NOMO-1 (cell line): Measurements from ENCODE around the gene SAV1.

Experiments
- DNase-seq, 2 experiments: peaks; one replicate each; lab custom pipeline; 2025; ENCODE audit not compliant: unreplicated experiment in 2 of 2; lab: John Stamatoyannopoulos, UW

SAV1 gene

GRCh38 chr14:50610465-50610864, 57.6 kb downstream of the SAV1 start:
- no peak for DNase-seq

GRCh38 chr14:50608302-50608851, 59.7 kb downstream of the SAV1 start:
- DNase-seq, result no peak

GRCh38 chr14:50607761-50608160, 60.3 kb downstream of the SAV1 start:
- DNase-seq, result no peak

- no peak for DNase-seq
These were observed 60.9 kb downstream of the SAV1 start for GRCh38 chr14:50607181-50607580.

GRCh38 chr14:50606468-50606867, 61.6 kb downstream of the SAV1 start:
- DNase-seq, result no peak

DNA sequence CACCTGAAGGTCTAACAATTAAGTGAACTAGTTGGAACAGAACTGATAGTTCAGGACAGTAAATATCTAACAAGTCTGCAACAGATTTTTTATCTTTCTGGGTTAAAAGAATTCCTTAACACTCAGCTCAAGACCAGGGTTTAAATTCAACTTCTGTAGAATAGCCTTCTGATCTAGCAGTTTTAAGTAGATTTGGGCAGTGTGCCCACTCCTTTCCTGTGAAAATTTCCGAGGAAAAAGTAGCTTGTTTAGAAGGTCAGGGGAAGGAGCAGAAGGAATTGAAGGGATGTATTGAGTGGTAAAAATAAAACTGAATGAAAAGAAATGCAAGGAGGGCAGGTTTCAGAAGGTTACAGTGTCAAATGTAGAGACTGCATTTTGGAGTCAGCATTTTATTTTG, 62.3 kb downstream of the SAV1 start:
- DNase-seq, result no peak

DNA sequence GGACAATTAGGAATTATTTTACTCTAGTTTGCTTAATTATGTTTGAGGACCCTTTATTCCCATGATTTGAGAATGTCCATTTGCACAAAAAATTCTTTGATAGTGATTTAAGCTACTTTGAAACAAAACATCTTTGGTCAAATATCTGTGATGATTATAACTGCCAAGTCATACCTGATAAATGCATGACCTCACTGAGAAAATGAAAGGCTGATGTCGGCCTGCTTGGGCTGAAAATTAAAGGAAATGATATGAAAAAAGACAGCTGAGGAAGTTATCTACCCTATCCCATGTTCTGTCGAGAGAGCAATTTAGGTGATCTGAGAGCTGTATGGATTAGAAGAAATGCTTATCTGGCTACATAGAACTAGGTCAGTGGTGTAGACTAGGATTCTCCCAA, 64.5 kb downstream of the SAV1 start:
- no peak for DNase-seq

- no peak for DNase-seq
These were observed 66.1 kb downstream of the SAV1 start for GRCh38 chr14:50602035-50602434.

- DNase-seq, result no peak
These were observed 66.7 kb downstream of the SAV1 start for GRCh38 chr14:50601394-50601793.

DNA sequence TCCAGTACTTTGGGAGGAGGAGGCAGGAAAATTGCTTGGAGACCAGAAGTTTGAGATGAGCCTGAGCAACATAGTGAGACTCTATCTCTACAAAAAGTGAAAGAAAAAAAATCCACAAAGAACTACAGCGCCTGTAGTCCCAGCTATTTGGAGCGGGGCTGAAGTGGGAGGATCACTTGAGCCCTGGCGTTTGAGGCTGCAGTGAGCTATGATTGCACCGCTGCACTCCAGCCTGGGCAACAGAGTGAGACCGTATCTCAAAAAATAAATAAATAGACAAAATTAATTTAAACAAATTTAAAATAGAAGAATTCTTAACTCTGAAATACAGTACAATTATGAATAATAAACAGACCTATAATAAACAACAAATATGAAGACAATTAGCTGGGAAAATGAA, 67.3 kb downstream of the SAV1 start:
- DNase-seq, result no peak

DNA sequence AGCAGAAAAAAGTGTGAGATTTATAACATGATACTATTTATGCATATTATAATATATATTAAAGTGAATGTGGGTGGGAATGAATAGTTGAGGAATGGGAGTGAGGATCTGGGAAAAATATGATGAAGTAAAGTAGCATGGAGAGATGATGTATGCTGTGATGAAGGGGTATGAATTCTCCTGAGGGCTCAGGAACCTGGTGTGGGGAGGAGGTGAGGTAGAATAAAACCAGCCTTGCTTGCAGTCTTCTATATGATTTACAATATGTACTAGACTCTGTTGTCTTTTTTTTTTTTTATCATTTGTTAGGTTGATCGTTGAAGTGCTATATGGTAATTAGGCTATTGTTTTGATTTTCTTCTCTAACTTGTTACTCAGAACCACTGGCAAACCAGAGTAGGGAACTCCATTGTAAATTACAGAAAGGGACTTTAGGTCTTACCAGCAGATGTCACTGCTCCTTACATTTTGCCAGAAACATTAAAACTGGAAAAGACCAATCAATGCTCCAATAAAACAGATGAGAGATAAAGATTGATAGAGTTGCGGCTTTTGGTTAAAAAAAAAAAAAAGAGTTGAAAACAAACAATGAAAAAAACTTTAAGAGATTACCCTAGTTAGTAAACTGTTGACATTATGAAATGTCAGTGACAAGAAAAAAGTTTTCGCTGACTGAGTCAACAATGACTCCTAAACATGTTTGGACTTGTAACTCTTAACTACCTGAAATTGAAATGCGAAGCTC, 68.2 kb downstream of the SAV1 start:
- peak in 1 of 2 experiments; percentile 14 for DNase-seq

DNA sequence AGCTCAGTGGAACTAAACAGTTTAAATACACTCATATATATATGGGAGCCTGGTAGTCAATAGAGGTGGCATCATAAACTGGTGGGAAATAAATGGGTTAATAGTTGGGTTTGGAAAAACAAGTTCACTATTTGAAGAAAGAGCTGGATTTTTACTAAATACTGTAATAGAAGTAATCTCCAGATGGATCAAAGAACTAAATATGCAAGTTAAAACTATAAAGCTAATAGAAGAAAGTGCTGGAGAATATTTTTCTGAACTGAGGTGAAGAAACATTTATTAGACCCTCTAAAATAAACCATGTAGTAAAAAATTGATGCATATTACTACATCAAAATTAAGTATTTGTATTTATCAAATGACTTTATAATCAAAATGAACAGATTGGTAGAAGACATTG, 69.3 kb downstream of the SAV1 start:
- no peak for DNase-seq

- DNase-seq, result no peak
These were observed 73.4 kb downstream of the SAV1 start for GRCh38 chr14:50594577-50595316.

DNA sequence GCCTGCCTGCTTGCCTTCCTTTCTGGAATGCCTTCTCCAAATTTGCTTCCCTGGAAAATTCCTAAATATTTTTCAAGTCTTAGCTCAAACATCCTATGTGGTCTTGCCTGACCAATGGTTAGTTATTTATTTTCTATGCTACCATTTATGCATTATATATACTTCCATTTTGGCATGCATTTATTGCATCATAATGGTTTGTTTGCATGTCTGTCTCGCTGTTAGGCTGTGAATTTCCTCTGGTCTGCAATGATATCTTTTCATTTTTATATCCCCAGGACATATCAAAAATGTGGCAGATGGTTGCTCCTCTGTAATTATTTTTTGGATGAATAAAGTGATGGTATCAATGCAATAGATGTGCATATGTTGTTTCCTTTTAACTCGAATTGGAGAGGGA, 77.6 kb downstream of the SAV1 start:
- no peak for DNase-seq
